ENCODE data around the gene NMNAT2. TPM values are rescaled to one million over a fixed set of nuclear protein-coding genes. Genes with fewer than 3 reads are reported as not detected.

The NMNAT2 gene
- total and polyA plus RNA-seq, 2 donors (not counting 3 experiments of a cell fraction or from before 2014, with no cell fraction given) = 0.28 to 0.38 TPM

- no peak overlapping the region for H3K9ac ChIP-seq (replicated peaks; ENCODE audit: extremely low read depth, insufficient read depth, low read length)
- H2AFZ ChIP-seq (ENCODE audit: low read depth, low read length) = no peak overlapping the region
- no peaks in the 10 kb centered on the region for H3K36me3 ChIP-seq (ENCODE audit: control insufficient read depth in 2 of 2, extremely low read depth in 1 of 2, insufficient read depth in 2 of 2, low read length in 2 of 2)
- H4K20me1 ChIP-seq (replicated peaks; ENCODE audit: control insufficient read depth, extremely low read depth, insufficient read depth, low read length) = no peaks in the 10 kb centered on the region
- peaks cover 0 to 3% of the 10 kb centered on the region in 2 experiments for H3K27me3 ChIP-seq (ENCODE audit: control insufficient read depth in 2 of 2, insufficient read depth in 2 of 2, low read length in 2 of 2)
- ChIA-PET CTCF (no interaction called here), POLR2A (interaction anchor here (0.6 to 0.7 kb wide), 2 partner anchors 179 to 208 kb away, joined by 3 read pairs; partner anchors contain the start of gene SMG7)
- intact Hi-C loops (cut with micrococcal nuclease) (no loop called here), dilution Hi-C loops (cut with MboI; ENCODE audit: extremely low pct_ligation_motif_present, low sequenced_read_pairs) (no loop called here)
- no peak for TF ChIP-seq EZH2 (IDR thresholded peaks at IDR 0.05; ENCODE audit: borderline replicate concordance, low read depth, low read length, severe bottlenecking)
- TF ChIP-seq JUN (IDR thresholded peaks at IDR 0.05; ENCODE audit: borderline replicate concordance, insufficient read depth, insufficient read length, low read depth) = no peak
- TF ChIP-seq POLR2A (IDR thresholded peaks at IDR 0.05; ENCODE audit: low read depth, low read length) = no peak
- no peak for TF ChIP-seq MAX (IDR thresholded peaks at IDR 0.05; ENCODE audit: insufficient read depth, insufficient read length)
- no peak for TF ChIP-seq MYC (IDR thresholded peaks at IDR 0.05; ENCODE audit: low read depth, low read length)
- no peak for TF ChIP-seq FOS (IDR thresholded peaks at IDR 0.05; ENCODE audit: borderline replicate concordance, insufficient read depth, low read length)
- no peak for TF ChIP-seq CTCF (IDR thresholded peaks at IDR 0.05; ENCODE audit: extremely low read depth in 1 of 2, insufficient read depth in 1 of 2, low read depth in 1 of 2, low read length in 2 of 2)
- TF ChIP-seq GATA2 (IDR thresholded peaks at IDR 0.05; ENCODE audit: insufficient read depth, insufficient read length, low read depth, low read length) = no peak
- no peak for TF ChIP-seq POLR2AphosphoS5 (IDR thresholded peaks at IDR 0.05; ENCODE audit: insufficient read depth, low read depth, low read length)
- H3K4me3 ChIP-seq (replicated peaks in 1 of 3; ENCODE audit: insufficient read depth in 1 of 3, low read depth in 1 of 3, low read length in 3 of 3) = no peak overlapping the region
- H3K4me1 ChIP-seq (ENCODE audit: control insufficient read depth, extremely low read depth, insufficient read depth, low read length) = peaks cover 10% of the 10 kb centered on the region
- no peak overlapping the region for H3K4me2 ChIP-seq (ENCODE audit: insufficient read depth, low read length)
- no peak for DNase-seq (ENCODE audit: low read depth, low spot score)
- H3K9me3 ChIP-seq (replicated peaks; ENCODE audit: control insufficient read depth, insufficient read depth, low read length) = no peaks in the 10 kb centered on the region
- no TSS peak for BruUV-seq (replicated peaks)
- H3K9me1 ChIP-seq (replicated peaks; ENCODE audit: control insufficient read depth, extremely low read depth, insufficient read depth, low read length) = no peaks in the 10 kb centered on the region
- no peak for FAIRE-seq
- H3K27ac ChIP-seq (ENCODE audit: insufficient read depth, low read depth, low read length) = no peak overlapping the region
- H3K79me2 ChIP-seq (ENCODE audit: control insufficient read depth, insufficient read depth, low read length) = no peaks in the 10 kb centered on the region
Measured at GRCh38 chr1:183263886-183264602, 154.1 kb downstream of the NMNAT2 start.
